Epithelial cell of prostate (primary cell): ENCODE results near the gene SIL1.
"Not testable (repeated sequence)": the region's sequence is repeated elsewhere in the genome, so short reads cannot be mapped to it uniquely, and the experiment has no call there.

Source experiments
- DNase-seq: peaks from one replicate; pipeline ENCODE4 v3.0.0-alpha.2; 2011; ENCODE audit warnings: low read depth, low spot score
- H3K27ac ChIP-seq: fragments of 450-650 bp; 2 replicates; pipeline ENCODE4 v1.5.1; 2017; ENCODE audit warnings: mild to moderate bottlenecking

SIL1 gene

DNA sequence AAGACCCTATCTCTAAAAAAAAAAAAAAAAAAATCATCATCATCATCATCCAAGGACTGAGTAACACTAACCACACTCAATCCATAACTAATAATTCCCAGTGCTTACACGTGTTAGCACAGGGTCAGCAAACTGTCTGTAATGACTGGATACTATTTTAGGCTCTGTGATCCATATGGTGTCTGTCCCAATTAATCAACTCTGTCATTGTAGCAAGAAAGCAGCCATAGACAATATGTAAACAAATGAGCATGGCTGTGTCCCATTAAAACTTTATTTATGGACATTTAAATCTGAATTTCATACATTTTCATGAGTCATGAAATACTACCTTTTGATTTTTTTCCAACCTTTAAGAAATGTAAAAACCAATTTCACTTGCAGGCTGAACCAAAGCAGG lies 148.4 kb downstream of the SIL1 start:
- DNase-seq = no peak
- H3K27ac ChIP-seq = no peak overlapping the region

DNA sequence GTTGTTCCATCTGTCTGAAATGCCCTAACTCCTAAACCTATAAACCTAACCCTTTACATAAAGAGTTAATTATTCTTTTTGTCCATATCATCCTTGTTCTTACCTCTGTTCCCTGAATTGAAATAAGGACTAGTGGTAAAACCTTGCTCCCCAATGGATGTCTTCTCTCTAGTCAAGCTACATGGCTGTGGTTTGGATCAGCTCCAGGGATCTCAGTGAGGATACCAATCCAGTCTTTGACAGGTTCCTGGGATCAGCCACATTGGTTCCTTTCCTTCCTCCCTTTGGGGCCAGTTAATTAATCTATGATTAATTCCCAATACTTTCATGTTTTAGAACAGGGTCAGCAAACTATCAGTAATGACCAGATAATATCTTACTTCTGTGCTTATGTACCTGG lies 151.6 kb downstream of the SIL1 start:
- DNase-seq = no peak
- no peak overlapping the region for H3K27ac ChIP-seq

DNA sequence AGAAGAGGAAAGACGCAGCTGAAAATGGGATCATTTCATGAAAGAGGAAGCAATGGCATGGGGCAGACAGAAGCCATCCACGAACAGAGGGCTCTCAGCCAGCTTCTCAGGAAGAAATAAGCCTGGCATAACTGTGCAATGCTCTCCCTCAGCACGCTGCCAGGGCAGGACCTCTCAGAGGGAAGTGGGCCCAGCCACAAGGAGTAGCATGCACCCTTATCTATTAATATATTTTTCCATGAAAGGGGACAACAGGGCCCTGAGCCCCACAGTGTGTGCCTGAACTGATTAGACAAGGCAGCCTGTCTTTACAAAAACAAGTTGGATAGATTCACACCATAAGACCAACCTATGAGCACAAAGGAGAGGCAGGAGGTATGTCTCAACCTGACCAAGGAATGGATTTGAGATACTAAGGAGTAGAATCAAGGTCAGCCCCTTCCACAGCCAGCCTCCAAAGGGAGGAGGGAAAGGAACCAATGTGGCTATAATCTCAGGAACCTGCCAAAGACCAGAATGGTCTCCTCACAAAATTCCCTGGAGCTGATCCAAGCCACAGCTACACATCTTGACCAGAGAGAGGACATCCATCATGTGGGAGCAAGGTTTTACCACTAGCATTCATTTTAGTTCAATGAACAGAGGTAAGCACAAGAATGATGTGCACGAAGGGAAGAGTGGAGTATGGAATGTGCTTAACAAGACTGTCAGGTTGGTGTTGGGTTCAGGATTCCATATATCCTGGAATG lies 154.8 kb downstream of the SIL1 start:
- no peak overlapping the region for H3K27ac ChIP-seq
- DNase-seq = no peak

DNA sequence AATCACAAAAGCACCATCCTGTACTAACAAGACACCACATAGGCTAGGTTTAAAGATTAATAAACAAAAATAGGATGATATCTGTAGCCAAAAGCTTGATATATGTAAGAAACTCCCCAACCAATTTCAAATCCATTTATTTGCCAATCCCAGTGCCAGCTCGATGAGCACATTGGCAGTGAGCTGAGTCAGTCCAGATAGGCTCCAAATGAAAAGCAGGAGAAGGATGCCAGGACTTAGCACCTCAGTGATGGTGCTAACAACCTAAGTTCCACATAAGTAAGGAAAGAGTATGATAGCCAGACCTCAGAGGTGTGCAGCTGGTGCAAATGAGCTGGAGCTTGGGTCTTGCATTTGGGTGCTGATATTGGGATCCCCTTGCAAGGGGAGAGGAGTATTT lies 158.1 kb downstream of the SIL1 start:
- DNase-seq = no peak

DNA sequence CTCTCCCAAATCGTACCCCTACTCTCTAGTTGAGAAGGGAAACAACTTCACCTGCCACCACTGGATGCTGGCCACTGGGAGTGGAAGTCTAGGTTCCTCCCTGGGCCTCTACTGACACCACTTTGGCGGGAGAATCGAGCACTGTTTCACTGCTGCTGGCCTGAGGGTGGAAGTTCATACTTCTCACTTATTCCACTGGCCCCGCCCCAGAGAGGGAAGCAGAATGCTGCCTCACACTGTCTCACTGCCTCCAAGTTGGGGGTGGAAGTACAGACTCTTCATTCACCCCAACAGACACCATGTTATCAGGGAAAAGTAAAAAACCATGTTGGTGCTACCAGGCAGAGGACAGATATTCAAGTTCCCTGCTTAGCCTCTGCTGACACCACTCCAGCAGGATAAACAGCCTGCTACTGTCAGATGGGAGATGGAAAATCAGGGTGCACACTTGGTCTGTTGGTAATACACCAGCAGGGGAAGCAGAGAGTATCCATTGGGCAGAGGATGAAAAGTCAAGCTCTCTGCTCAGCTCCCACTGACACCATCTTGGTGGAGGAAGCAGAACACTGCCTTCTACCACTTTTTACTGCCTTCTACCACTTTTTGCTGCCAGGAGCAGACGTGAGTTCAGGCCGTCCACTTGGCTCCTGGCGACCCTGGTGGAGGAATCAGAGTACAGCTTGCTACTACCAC lies 159.4 kb downstream of the SIL1 start:
- no peak for DNase-seq
- no peak overlapping the region for H3K27ac ChIP-seq

More for the DNA sequence above, 158.1 kb downstream of the SIL1 start:
- no peak overlapping the region for H3K27ac ChIP-seq

DNA sequence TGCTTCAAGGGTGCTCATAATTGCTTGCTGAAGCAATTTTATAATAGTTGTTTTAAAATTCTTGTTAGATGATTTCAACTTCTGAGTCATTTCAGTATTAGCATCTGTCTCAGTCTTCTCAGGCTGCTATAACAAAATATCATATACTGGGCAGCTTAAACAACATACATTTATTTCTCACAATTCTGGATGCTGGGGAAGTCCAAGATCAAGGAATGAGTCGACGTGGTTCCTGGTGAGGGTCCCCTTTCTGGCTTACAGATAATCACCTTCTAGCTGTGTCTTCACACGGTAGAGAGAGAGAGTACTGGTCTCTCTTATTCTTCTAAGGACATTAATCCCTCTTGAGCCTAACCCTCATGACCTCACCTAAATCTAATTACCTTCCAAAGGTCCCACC lies 160.4 kb downstream of the SIL1 start:
- no peak for DNase-seq
- no peak overlapping the region for H3K27ac ChIP-seq

DNA sequence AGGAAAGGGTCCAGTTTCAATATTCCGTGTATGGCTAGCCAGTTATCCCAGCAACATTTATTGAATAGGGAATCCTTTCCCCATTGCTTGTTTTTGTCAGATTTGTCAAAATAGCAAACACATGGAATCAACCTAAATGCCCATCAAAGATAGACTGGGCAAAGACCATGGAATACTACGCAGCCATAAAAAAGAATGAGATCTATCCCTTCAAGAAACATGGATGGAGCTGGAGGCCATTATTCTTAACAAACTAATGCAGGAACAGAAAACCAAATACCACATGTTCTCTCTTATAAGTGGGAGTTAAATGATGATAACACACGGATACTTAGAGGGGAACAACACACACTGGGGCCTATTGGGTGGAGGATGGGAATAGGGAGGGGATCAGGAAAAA lies 161.8 kb downstream of the SIL1 start:
- DNase-seq, H3K27ac ChIP-seq: not testable (repeated sequence)

DNA sequence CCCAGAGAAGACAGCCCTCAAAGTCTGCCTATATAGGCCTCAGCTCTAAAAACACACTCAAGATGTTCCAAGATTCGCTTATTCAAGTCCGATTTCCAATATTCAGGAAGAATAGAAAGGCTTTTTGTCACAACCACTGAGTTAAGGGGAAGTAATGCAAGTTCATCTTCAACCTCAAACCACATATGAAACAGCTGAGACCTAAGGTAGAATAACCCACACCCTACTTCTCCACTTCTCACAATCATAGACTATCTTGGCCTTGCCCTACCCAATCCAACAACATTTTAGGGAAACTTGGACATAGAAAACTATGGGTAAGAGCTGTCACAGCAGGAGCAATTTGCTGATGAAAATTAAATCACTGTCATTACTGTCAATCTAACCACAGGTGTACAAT lies 171.0 kb downstream of the SIL1 start:
- H3K27ac ChIP-seq = no peak overlapping the region
- no peak for DNase-seq

DNA sequence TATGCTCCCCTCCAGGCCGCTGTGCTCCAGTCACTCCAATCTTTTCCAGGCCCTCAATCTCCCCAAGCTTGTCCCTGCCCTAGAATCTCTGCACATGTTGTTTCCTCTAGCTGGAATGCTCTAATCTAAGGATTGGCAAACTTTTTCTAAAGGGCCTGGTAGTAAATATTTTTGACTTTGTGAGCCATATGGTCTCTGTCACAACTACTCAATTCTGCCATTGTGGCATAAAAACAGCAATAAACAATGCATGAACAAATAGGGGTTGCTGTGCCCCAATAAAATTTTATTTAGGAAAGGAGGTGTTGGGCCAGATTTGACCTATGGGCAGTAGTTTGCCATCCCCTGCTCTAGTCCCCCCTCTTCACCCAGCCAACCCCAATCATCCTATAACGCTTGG lies 172.5 kb downstream of the SIL1 start:
- no peak overlapping the region for H3K27ac ChIP-seq
- DNase-seq = no peak

DNA sequence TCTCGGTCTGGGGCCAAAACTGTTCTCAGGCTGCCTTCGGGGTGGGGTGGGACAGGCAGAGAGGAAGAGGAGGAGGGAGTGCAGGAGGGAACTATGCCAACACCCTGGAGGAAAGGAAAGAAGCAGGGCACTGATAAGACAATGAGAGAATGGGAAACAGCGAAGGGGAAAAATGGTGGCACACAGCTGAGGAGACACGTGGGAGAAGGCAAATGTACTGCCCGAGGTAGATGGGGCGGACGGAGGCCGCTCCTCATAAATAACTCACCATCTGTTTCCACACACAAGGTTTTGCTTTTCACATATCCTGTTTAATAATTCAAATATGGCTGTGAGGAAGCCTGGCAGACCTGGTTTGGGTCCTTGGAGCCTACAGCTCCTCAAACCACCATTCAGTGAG lies 174.9 kb downstream of the SIL1 start:
- DNase-seq = no peak
- H3K27ac ChIP-seq = no peak overlapping the region

DNA sequence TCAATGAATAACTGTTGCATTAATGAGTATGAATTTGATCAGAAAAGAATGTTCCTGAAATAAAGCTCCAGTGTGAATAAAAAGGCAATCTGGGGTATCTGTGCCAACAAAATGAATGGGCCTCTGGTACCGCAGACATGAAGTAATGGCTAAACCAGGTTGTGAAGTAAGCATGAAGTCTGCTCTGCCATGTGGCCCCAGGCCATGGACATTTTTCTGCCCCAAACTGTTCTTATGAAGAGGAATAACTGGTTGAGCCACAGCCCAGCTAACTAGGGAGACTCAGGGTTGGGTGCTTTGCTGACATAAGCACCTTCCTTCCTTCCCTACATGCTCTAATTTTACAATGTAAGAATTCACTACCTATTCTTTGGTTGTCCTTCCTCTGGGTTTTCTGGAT lies 175.6 kb downstream of the SIL1 start:
- peak; percentile 44 for DNase-seq

DNA sequence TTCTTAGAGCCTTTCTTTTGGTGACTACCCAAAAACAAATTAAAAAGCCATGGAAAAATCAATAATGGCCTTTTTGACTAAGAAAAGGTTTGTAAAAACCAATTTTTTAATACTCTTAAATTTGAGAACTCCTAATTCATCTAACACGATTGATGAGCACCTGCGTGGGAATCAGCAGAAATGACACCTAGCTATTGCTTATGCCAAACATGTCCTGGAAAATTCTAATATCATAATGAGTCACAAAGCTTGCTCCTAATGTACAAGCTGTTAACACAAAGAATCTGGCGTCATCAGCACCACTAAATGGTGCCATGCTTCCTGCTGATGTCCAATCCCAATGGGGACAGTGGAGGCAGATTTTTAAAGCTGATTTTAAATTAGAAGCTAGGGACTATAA lies 176.8 kb downstream of the SIL1 start:
- H3K27ac ChIP-seq = no peak overlapping the region

More for the DNA sequence above, 175.6 kb downstream of the SIL1 start:
- H3K27ac ChIP-seq = peak overlapping the region; percentile 5

DNA sequence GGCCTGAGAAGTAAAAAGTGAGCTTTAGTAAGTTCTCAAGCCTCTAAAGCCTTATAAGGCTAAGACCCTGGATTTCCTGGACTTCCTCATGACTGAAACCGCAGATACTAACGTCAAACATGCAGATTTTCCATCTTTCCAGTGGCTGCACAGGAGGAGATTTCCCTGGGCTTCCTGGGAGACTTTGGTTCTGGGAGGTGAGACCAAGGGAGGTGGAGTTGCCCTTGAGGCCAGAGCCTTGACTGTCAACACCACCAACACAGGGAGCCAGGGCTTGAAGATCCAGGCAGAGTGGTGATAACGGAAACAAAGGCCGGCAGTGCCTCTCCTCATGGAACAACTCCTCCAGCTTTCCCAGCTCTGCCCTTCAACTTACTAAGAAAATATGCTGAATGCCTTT lies 178.3 kb downstream of the SIL1 start:
- no peak for DNase-seq

More for the DNA sequence above, 176.8 kb downstream of the SIL1 start:
- DNase-seq = no peak

DNA sequence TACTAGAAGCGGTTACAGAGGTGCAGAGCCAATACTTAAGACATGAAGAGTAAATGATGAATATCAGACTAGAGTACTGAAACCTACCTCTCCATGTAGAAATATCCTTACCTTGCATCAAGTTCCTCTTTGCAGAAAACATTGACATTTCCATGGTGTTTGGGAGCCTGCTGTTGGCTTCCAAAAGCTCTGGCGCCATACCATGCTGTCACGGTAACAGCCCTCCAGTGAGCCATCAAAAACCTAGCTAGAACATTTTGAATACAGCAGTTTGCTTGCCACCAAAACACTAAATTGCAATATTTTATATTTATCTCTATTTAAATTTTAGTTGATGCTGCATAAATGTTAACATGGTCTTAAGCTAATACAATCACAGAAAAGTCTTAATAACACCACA lies 179.0 kb downstream of the SIL1 start:
- no peak overlapping the region for H3K27ac ChIP-seq
- no peak for DNase-seq

More for the DNA sequence above, 178.3 kb downstream of the SIL1 start:
- no peak overlapping the region for H3K27ac ChIP-seq

DNA sequence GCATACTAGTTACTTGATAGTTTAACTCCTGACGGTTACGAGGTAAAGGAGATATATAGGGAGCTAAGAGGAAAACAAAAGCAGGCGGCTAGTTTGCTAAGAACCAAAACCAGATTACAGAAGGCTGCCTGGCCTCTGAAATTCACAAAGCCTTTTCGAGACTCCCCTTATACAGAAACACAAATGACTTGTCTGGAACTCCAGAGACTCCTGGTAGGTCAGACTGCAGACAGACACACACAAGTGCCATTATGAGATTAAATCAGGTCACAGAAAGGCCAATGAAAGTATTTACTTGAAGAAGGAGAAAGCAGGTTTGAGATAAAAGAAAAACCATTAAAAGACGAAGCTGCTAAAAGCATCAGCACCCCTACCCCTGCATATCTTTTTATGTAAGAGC lies 180.5 kb downstream of the SIL1 start:
- DNase-seq = no peak
- H3K27ac ChIP-seq = no peak overlapping the region

DNA sequence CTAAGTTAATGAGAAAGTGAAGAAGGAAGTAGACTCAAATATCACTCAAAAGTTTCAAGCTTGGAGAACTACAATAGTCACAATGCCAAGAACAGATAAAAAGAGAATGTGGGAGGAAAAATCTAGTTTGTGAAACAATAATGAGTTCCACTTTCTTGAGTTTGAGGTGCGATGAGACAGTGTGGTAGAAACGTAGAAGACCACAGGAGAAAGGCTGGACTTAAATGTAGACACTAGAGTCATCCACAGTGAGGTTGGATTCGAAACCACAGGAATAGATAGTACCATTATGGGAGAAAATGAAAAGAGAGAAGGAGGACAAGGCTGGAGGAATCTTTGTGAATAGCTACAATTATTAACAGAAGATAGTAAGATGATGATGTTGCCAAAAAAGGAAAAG lies 182.0 kb downstream of the SIL1 start:
- no peak for DNase-seq
- H3K27ac ChIP-seq = no peak overlapping the region

DNA sequence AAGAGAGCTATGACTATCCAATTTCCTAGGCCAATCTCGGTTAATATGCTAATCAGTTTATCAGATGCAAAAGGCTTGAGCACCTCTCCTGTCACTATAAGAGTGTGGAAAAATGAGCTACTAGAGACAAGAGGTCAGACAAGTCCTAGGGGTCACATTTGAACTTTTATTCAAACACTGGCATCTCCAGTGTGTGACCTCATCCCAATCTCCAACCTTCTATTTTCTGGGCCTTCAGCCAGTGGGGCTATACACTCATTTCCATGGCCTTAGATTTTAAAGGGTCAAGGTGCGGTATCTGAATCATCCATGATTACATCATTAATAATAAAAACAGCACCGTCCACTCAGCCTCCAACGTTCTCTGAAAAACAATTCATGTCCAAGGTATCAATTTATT lies 183.4 kb downstream of the SIL1 start:
- peak; percentile 22 for DNase-seq
- H3K27ac ChIP-seq = peak overlapping the region; percentile 2

DNA sequence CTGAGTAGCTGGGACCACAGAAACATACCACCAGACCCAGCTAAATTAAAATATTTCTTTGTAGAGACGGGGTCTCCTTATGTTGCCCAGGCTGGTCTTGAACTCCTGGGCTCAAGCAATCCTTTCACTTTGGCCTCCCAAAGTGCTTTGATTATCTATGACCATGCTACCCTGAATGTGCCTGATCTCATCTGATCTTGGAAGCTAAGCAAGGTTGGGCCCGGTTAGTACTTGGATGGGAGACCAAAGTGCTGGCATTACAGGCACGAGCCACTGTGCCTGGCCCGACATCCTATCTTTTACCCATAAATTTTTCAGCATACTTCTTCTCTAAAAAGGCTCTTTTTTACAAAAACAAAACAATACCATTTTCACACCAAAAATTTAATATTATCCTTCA lies 186.0 kb downstream of the SIL1 start:
- DNase-seq = no peak
- no peak overlapping the region for H3K27ac ChIP-seq

DNA sequence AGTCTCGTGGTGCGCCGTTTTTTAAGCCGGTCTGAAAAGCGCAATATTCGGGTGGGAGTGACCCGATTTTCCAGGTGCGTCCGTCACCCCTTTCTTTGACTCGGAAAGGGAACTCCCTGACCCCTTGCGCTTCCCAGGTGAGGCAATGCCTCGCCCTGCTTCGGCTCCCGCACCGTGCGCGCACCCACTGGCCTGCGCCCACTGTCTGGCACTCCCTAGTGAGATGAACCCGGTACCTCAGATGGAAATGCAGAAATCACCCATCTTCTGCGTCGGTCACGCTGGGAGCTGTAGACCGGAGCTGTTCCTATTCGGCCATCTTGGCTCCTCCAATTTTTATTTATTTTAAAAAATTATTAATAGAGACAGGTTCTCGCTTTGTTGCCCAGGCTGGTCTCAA lies 187.0 kb downstream of the SIL1 start:
- H3K27ac ChIP-seq = peak overlapping the region; percentile 68
- DNase-seq = not testable (repeated sequence)

DNA sequence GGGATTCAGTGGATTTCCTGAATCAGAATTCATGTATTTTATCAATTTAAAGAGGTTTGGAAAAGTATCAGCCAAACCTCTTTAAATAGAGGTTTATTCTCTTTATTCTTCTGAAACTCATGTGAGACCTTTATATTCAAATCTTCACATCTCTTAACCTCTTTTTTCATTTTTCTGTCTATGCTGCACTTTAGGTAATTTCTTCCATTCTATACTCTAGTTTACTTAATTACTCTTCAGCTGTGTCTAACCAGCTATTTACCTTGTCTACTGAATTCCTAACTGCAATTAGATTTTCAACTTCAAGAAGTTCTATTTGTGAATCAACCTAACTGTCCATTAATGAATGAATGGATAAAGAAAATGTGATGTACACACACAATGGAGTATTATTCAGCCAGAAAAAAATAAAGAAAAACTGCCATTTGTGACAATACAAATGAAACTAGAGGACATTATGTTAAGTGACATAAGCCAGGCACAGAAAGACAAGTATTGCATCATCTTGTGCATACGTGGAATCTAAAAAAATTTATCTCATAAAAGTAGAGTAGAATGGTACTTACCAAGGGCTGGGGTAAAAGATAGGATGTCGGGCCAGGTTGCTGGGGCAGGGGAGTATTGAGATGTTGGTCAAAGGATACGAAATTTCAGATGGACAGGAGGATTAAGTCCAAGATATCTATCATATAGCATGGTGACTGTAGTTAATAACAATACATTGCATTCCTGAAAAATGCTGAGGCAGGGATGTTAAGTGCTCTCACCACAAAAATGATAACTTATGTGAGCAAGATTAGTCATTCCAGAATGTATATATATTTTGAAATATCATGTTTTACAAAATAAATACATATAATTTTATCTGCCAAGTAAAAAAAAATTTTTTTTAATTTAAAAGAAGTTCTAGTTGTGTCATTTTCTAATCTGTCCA lies 193.5 kb downstream of the SIL1 start:
- no peak overlapping the region for H3K27ac ChIP-seq
- no peak for DNase-seq

DNA sequence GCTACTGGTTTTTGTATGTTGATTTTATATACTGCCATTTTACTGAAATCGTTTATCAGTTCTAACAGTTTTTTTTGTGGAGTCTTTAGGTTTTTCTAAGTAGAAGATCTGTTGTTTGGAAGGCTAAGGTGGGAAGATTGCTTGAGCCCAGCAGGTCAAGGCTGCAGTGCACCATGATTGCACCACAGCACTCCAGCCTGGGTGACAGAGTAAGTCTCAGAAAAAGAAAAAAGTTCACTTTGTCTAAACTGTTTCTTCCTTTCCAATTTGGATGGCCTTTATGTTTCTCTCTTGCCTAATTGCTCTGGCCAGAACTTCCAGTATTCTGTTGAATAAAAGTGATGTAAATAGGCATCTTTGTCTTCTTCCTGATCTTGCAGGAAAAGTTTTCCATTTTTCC lies 198.5 kb downstream of the SIL1 start:
- no peak overlapping the region for H3K27ac ChIP-seq
- DNase-seq = no peak
